Activated T-cell treated with anti-CD3 and anti-CD28 coated beads, Interleukin-2, amount 50 U/mL, for 24 hours (primary cell): ENCODE results near the gene ORC2.

Source experiments
- DNase-seq: peaks from one replicate; pipeline ENCODE4 v3.0.0-alpha.2; 2020
- H3K27ac Mint-ChIP-seq: 2 replicates; pipeline ENCODE4 v1.8.0; 2020; ENCODE audit warnings: mild to moderate bottlenecking, mixed read lengths
- H3K27me3 Mint-ChIP-seq: 2 replicates; pipeline ENCODE4 v1.8.0; 2020; ENCODE audit warnings: mixed read lengths
- H3K36me3 Mint-ChIP-seq: 2 replicates; pipeline ENCODE4 v1.8.0; 2020; ENCODE audit warnings: low read depth, mixed read lengths
- H3K4me1 Mint-ChIP-seq: 2 replicates; pipeline ENCODE4 v1.8.0; 2020; ENCODE audit warnings: low read depth, mixed read lengths
- H3K4me3 Mint-ChIP-seq: 2 replicates; pipeline ENCODE4 v1.8.0; 2020; ENCODE audit warnings: mild to moderate bottlenecking, moderate library complexity, mixed read lengths
- H3K9me3 Mint-ChIP-seq: 2 replicates; pipeline ENCODE4 v1.8.0; 2020; ENCODE audit warnings: mixed read lengths

Gene ORC2

GRCh38 chr2:200861617-200862155 is 101.8 kb downstream of the ORC2 start:
- H3K36me3 Mint-ChIP-seq: peaks cover 81% of the 10 kb centered on the region
- no peak for DNase-seq
- peak overlapping the region; percentile 92 for H3K4me3 Mint-ChIP-seq
- no peaks in the 10 kb centered on the region for H3K27me3 Mint-ChIP-seq
- peak overlapping the region; percentile 98 for H3K27ac Mint-ChIP-seq
- peaks cover 58% of the 10 kb centered on the region for H3K4me1 Mint-ChIP-seq
- no peaks in the 10 kb centered on the region for H3K9me3 Mint-ChIP-seq

- peak overlapping the region; percentile 98 for H3K27ac Mint-ChIP-seq
- peaks cover 60% of the 10 kb centered on the region for H3K4me1 Mint-ChIP-seq
- H3K36me3 Mint-ChIP-seq: peaks cover 94% of the 10 kb centered on the region
- no peaks in the 10 kb centered on the region for H3K27me3 Mint-ChIP-seq
- no peak for DNase-seq
- peak overlapping the region; percentile 92 for H3K4me3 Mint-ChIP-seq
- no peaks in the 10 kb centered on the region for H3K9me3 Mint-ChIP-seq
These were observed 103.2 kb downstream of the ORC2 start for GRCh38 chr2:200860092-200860795.
